Gastroesophageal sphincter (tissue), 3 donors: Measurements from ENCODE around the gene VWA3B.

ENCODE experiments used
- CTCF ChIP-seq, 4 experiments: fragments of 200-600 bp in 2 of 4; fragments of 450-650 bp in 2 of 4; sonication (generic) in 1 of 4; IDR thresholded peaks; one replicate each; pipeline ENCODE4 v1.5.1; 2017 to 2019; ENCODE audit warnings: antibody characterized with exemption in 4 of 4, mild to moderate bottlenecking in 2 of 4, moderate library complexity in 2 of 4
- POLR2AphosphoS5 ChIP-seq: sonication (generic); formaldehyde crosslinking; IDR thresholded peaks from one replicate; pipeline ENCODE4 v1.6.1; 2017; ENCODE audit warnings: antibody characterized with exemption

DNA sequence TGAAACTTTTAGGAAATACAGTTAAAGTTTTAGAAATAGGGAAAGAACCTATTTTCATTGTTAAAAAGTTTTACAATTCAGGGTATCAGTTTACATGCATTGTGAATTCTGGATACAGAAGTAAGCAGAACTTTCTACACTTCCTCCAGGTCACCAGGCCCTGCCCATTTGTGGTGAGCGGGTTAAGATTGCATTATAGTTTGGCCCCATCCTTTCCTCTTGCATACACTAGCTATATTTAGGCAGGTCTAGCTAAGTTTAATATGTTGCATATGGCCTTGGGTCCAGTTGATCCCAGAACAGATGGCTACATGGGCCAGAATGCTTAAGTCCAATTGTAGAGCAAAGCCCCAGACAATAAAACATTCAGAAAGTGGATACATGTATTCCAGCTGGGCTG, 4.8 kb downstream of the VWA3B start:
- no peak for TF ChIP-seq CTCF (IDR thresholded peaks at IDR 0.05)
- no peak for TF ChIP-seq POLR2AphosphoS5
